Glutamatergic neuron (in vitro differentiated cells): Measurements from ENCODE around the gene WWOX. TPM values are rescaled to one million over a fixed set of nuclear protein-coding genes. Genes with fewer than 3 reads are reported as not detected.
A peak's percentile ranks its signal among the peaks of the same experiment; 100 is the strongest.

ENCODE experiments used
- DNase-seq: peaks from one replicate; pipeline ENCODE4 v3.0.0; 2022
- H3K27ac Mint-ChIP-seq: one replicate; pipeline ENCODE4 v1.8.0; 2020; ENCODE audit warnings: mild to moderate bottlenecking, mixed read lengths, inconsistent platforms; ENCODE audit not compliant: unreplicated experiment
- H3K27me3 Mint-ChIP-seq: one replicate; pipeline ENCODE4 v1.8.0; 2020; ENCODE audit warnings: mild to moderate bottlenecking, moderate library complexity, mixed read lengths, inconsistent platforms; ENCODE audit not compliant: unreplicated experiment
- H3K36me3 Mint-ChIP-seq: one replicate; pipeline ENCODE4 v1.8.0; 2020; ENCODE audit warnings: mild to moderate bottlenecking, mixed read lengths, inconsistent platforms; ENCODE audit not compliant: unreplicated experiment
- H3K4me1 Mint-ChIP-seq: one replicate; pipeline ENCODE4 v1.8.0; 2020; ENCODE audit warnings: mild to moderate bottlenecking, low read depth, mixed read lengths, inconsistent platforms; ENCODE audit not compliant: unreplicated experiment
- H3K4me3 Mint-ChIP-seq: one replicate; pipeline ENCODE4 v1.8.0; 2020; ENCODE audit warnings: mild to moderate bottlenecking, mixed read lengths, inconsistent platforms; ENCODE audit not compliant: unreplicated experiment
- H3K9me3 Mint-ChIP-seq: one replicate; pipeline ENCODE4 v1.8.0; 2020; ENCODE audit warnings: mild to moderate bottlenecking, moderate library complexity, mixed read lengths, inconsistent platforms; ENCODE audit not compliant: unreplicated experiment
- CTCF ChIP-seq: fragments of 200-600 bp; sonication (generic); IDR thresholded peaks from one replicate; pipeline ENCODE4 v1.5.0; 2021; ENCODE audit not compliant: partially characterized antibody, unreplicated experiment
- total RNA-seq: library from RNA; stranded (reverse); fragmentation: NEBNext Ultra II Directional; extraction: Animal tissue kit (Norgen Biotek cat#: 25700); gene quantifications from one replicate; pipeline ENCODE4 v1.2.1, GENCODE V29; 2021; ENCODE audit not compliant: unreplicated experiment

The WWOX gene
- total RNA-seq, 1 donor from 2014 or later, result 10.3 TPM

DNA sequence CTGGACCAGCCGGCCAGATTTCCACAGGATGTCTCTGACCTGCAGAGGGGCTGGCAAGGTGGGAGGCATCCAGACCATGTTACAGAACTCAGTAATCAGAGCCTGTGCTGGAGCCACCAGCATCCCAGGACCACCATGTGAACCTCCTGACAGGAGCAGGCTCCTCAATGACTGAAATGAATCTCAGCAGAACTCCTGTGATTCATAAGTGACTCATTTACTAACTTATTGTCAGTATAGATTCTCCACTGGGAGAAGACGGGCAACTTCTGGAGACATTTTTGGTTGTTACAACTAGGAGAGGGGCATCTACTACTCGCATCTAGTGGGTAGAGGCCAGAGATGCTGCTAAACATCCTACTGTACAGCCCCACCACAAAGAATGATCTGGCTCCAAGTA is 3.1 kb upstream of the WWOX start:
- no peak for DNase-seq
- Mint-ChIP-seq H3K27ac (no peak overlapping the region), H3K36me3 (no peaks in the 10 kb centered on the region), H3K4me1 (no peaks in the 10 kb centered on the region), H3K27me3 (peaks cover 6% of the 10 kb centered on the region), H3K9me3 (peaks cover 1% of the 10 kb centered on the region), H3K4me3 (no peak overlapping the region)
- no peak for TF ChIP-seq CTCF

DNA sequence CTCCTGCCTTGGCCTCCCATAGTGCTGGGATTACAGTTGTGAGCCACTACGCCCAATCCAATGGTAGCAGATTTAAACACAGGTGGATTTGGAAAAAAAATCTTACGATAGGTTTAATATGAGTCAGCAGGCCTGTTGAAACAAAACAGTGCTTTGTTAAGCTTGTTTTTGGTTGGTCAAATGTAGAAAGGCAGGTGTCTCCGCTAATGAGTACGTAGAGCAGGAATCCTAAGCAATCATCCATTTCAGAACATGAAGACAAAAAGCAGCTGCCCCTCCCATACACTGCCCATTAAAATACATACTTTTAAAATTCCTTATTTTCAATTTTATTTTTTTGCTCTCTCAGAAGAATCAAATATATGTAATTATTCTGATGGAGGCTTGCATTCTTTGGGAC is 1.9 kb upstream of the WWOX start:
- peaks cover 6% of the 10 kb centered on the region for H3K27me3 Mint-ChIP-seq
- TF ChIP-seq CTCF, result no peak
- peaks cover 1% of the 10 kb centered on the region for H3K9me3 Mint-ChIP-seq
- H3K4me3 Mint-ChIP-seq, result no peak overlapping the region
- H3K4me1 Mint-ChIP-seq, result no peaks in the 10 kb centered on the region
- no peak overlapping the region for H3K27ac Mint-ChIP-seq
- DNase-seq, result no peak
- no peaks in the 10 kb centered on the region for H3K36me3 Mint-ChIP-seq

DNA sequence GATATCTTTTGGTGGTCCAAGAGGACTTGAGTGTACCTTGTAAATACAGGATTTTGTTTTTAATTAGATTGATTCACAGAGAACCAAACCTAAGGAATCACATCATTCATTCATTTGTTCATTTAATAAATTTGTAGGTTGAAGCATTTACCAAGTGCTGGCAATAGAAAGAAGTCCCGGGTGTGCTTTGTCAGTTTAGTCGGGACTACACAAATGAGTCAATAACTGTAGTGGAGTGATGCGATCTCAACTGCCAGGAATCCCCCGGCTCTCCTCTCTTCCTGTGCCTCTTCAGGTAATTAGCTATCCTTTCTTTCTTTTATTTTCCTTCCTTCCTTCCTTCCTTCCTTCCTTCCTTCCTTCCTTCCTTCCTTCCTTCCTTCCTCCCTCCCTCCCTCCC is 1.4 kb upstream of the WWOX start:
- Mint-ChIP-seq H3K9me3 (peaks cover 1% of the 10 kb centered on the region), H3K36me3 (no peaks in the 10 kb centered on the region), H3K27me3 (peaks cover 6% of the 10 kb centered on the region), H3K4me3 (no peak overlapping the region), H3K4me1 (no peaks in the 10 kb centered on the region), H3K27ac (no peak overlapping the region)
- no peak for TF ChIP-seq CTCF
- DNase-seq, result no peak

- TF ChIP-seq CTCF, result no peak
- Mint-ChIP-seq H3K4me1 (no peaks in the 10 kb centered on the region), H3K27ac (no peak overlapping the region), H3K9me3 (peaks cover 1% of the 10 kb centered on the region), H3K27me3 (peaks cover 6% of the 10 kb centered on the region), H3K36me3 (no peaks in the 10 kb centered on the region), H3K4me3 (peak overlapping the region; percentile 87)
- no peak for DNase-seq
Observed at GRCh38 chr16:78098595-78099270, 721 bp upstream of the WWOX start.

GRCh38 chr16:78100112-78100467 is 636 bp downstream of the WWOX start:
- no peaks in the 10 kb centered on the region for H3K36me3 Mint-ChIP-seq
- H3K4me1 Mint-ChIP-seq, result no peaks in the 10 kb centered on the region
- H3K4me3 Mint-ChIP-seq, result peak overlapping the region; percentile 87
- TF ChIP-seq CTCF, result peak; percentile 22
- no peak overlapping the region for H3K27ac Mint-ChIP-seq
- H3K27me3 Mint-ChIP-seq, result peaks cover 6% of the 10 kb centered on the region
- H3K9me3 Mint-ChIP-seq, result peaks cover 1% of the 10 kb centered on the region
- no peak for DNase-seq
